AG09319 (cell line): ENCODE results near the gene HOXA4.

Source experiments
- DNase-seq: peaks from one replicate; pipeline ENCODE4 v3.0.0-alpha.2; 2010; ENCODE audit warnings: low read depth; ENCODE audit errors: extremely low read depth
- CTCF ChIP-seq: IDR thresholded peaks from 2 replicates; pipeline ENCODE4 v1.5.1; 2011; ENCODE audit warnings: low read depth, mild to moderate bottlenecking, inconsistent platforms, low read length, moderate library complexity

HOXA4 gene

DNA sequence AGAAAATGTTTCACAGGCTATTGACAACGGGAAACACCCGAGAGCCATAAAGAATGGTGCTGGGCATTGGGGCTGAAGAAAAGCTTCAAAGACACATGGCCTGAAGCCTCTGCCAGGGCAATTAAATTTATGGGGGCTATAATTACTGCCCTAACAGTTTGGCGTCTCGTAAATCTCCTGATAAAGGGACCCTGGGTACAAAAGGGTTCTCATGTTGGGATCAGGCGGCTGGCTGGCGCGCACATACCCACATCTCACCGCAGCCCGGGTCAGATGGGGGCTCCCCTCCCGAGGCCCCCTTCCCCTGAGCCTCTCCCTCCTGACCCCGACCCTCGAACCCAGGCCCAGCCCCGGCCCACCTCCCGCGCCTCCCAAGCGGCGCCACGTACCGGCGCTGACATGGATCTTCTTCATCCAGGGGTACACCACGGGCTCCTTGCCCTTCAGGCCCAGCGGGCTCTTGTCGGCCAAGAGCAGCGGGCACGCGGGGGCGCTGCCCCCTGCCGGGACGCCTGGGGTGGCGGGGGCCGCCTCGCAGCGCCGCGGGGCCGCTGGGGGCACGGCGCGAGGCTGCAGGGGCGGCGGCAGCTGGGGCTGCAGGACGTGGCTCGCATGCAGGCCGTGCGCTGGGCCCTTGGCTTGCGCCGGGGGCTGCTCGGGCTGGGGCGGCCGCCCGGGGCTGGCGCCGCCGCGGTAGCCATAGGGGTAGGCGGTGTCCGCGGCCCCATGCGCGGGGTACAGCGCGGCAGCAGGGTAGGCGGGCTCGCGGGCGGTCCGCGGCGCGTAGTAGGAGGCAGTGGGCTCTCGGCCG is 623 bp downstream of the HOXA4 start:
- no peak for TF ChIP-seq CTCF
- DNase-seq: no peak

DNA sequence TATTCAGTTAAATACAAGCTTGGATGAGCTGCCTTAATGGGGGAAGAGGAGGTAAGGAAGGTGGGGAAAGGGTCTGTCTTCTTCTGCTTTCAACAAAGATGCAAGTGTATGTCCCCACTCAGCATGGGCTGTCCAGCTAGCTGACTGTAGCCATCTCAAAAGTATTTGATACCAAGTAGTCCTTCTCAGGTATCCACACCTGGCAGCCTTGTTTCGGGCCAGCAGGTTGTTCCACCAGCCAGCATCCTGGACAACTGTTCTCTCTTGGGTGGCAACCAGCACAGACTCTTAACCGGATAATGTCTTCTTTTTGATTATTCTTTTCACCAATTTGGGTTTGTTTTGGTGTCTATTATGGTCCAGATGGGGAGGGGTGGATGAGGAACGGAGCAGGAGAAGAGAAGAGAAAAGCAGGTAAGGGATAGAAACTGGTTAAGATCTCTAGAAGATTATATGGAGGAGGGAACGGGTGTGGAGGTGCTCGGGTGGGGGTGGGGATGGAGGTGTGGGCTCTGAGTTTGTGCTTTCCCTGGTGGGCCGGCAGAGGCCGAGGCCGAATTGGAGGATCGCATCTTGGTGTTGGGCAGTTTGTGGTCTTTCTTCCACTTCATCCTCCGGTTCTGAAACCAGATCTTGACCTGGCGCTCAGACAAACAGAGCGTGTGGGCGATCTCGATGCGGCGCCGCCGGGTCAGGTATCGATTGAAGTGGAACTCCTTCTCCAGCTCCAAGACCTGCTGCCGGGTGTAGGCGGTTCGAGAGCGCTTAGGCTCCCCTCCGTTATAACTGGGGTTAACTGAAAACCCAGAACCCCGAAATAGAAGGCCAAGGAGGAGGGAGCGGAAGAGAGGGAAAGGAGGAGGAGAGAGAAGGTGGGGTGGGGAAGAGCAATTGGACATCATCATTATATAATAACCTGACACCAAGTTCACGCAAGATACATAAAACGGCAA is 1.5 kb downstream of the HOXA4 start:
- no peak for TF ChIP-seq CTCF
- DNase-seq: no peak

DNA sequence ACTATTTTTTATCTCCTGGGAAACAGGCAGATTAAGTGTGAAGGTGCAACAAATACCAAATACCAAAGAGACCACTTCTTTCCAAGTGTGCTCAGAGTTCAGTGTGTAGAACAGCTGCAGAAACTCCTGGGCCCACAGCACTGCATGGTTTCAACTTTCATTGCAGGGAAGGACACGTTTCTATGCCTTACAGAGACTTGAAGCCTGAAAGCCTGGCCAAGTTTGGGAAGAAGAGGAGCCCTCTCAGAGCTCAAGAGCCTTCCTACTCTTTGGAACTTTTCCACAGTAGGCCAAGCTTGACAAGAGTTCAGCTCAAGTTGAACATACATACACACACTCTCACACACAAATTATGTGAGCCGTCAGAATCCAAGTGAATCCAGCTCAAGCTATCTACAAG is 2.5 kb downstream of the HOXA4 start:
- no peak for DNase-seq
- TF ChIP-seq CTCF: no peak

- TF ChIP-seq CTCF: no peak
- DNase-seq: no peak
Measured at GRCh38 chr7:27126596-27127327, 3.8 kb downstream of the HOXA4 start.

DNA sequence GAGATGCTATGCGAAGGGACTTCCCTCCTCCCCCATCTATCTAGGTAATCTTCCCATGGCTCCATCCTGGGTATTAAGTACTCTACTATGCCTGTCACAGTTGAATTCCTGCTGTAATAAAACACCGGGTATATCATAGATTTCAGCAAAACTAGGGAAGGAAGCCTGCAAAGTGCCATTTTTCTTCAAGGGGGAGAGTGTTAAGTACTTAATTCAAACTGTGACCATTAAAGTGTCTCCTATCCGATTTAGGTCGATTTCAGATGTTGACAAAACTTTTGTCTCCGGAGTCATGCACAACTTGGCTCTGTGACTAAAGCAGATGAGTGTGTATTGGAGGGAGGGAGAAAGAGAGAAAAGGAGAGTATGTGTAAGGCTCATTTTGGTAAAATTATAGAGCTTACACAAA is 4.6 kb downstream of the HOXA4 start:
- TF ChIP-seq CTCF: no peak
- DNase-seq: no peak

GRCh38 chr7:27124902-27125689 is 5.5 kb downstream of the HOXA4 start:
- DNase-seq: no peak
- TF ChIP-seq CTCF: no peak
